AG04450 (cell line): ENCODE measurements around the gene IGDCC3. TPM values are rescaled to one million over a fixed set of nuclear protein-coding genes. Genes with fewer than 3 reads are reported as not detected.
"Not testable (repeated sequence)": the region's sequence is repeated elsewhere in the genome, so short reads cannot be mapped to it uniquely, and the experiment has no call there.

ENCODE experiments used
- CTCF ChIA-PET: fragments of 300-600, 350-600 bp; formaldehyde crosslinking; extraction: SDS; loops from one replicate; lab custom pipeline; 2022; ENCODE audit warnings: antibody characterized with exemption, inconsistent platforms; lab: Charles Lee
- POLR2A ChIA-PET: fragments of 350-600 bp; formaldehyde crosslinking; extraction: SDS; loops from one replicate; lab custom pipeline; 2021; ENCODE audit warnings: antibody characterized with exemption, inconsistent platforms; lab: Yijun Ruan, JAX
- DNase-seq: peaks from one replicate; pipeline ENCODE4 v3.0.0-alpha.2; 2011; ENCODE audit warnings: low read depth, low spot score
- H3K27ac ChIP-seq: one replicate; pipeline ENCODE4 v1.5.1; 2012; ENCODE audit warnings: low read depth, low read length, control low read depth
- H3K27me3 ChIP-seq: one replicate; pipeline ENCODE4 v1.6.0; 2012; ENCODE audit warnings: low read length; ENCODE audit not compliant: control insufficient read depth, insufficient read depth
- H3K4me3 ChIP-seq: 2 replicates; pipeline ENCODE4 v1.5.1; 2011; ENCODE audit warnings: mild to moderate bottlenecking, low read depth, low read length, control low read depth
- H3K9me3 ChIP-seq: 2 replicates; pipeline ENCODE4 v1.5.1; 2012; ENCODE audit warnings: low read length; ENCODE audit not compliant: control insufficient read depth, insufficient read depth
- CTCF ChIP-seq: IDR thresholded peaks from 2 replicates; pipeline ENCODE4 v1.5.1; 2011; ENCODE audit warnings: low read depth, low read length, control low read depth, inconsistent platforms
- polyA plus RNA-seq: library from polyadenylated mRNA; depleted of rRNA; stranded (reverse); fragments of >200 nt; gene quantifications from 2 replicates; pipeline ENCODE4 v1.2.3, GENCODE V29; 2011

IGDCC3 gene
- polyA plus RNA-seq, 1 experiment = 0.11 TPM

GRCh38 chr15:65355173-65355987 is 22.4 kb downstream of the IGDCC3 start:
- H3K9me3 ChIP-seq = peaks cover 3% of the 10 kb centered on the region; the same call in 1 of the 2 replicates
- DNase-seq = no peak
- ChIA-PET POLR2A (no interaction called here), CTCF (no interaction called here)
- peak overlapping the region; percentile 36 for H3K4me3 ChIP-seq
- H3K27ac ChIP-seq = no peak overlapping the region
- peaks cover 65% of the 10 kb centered on the region for H3K27me3 ChIP-seq
- TF ChIP-seq CTCF = no peak

GRCh38 chr15:65354835-65355172 is 23.0 kb downstream of the IGDCC3 start:
- ChIA-PET POLR2A (no interaction called here), CTCF (no interaction called here)
- Histone ChIP-seq H3K4me3 (no peak overlapping the region), H3K9me3 (peaks cover 3% of the 10 kb centered on the region; the same call in 1 of the 2 replicates), H3K27ac (no peak overlapping the region), H3K27me3 (peaks cover 66% of the 10 kb centered on the region)
- no peak for TF ChIP-seq CTCF
- no peak for DNase-seq

- H3K9me3 ChIP-seq, CTCF ChIA-PET, POLR2A ChIA-PET, H3K4me3 ChIP-seq, DNase-seq, H3K27ac ChIP-seq: not testable (repeated sequence)
- peaks cover 44% of the 10 kb centered on the region for H3K27me3 ChIP-seq
Measured at GRCh38 chr15:65351972-65352371, 25.8 kb downstream of the IGDCC3 start.

- Histone ChIP-seq H3K9me3 (peaks cover 3% of the 10 kb centered on the region; the same call in 1 of the 2 replicates), H3K27ac (no peak overlapping the region), H3K27me3 (peaks cover 26% of the 10 kb centered on the region), H3K4me3 (no peak overlapping the region)
- ChIA-PET CTCF (no interaction called here), POLR2A (interaction anchor here (0.6 kb wide), 1 partner anchor 164 kb away, joined by 4 read pairs; the partner anchor contains the start of gene CLPX)
- no peak for DNase-seq
- no peak for TF ChIP-seq CTCF
Measured at GRCh38 chr15:65349338-65349737, 28.5 kb downstream of the IGDCC3 start.

GRCh38 chr15:65347756-65348155 is 30.0 kb downstream of the IGDCC3 start:
- H3K9me3 ChIP-seq, H3K4me3 ChIP-seq, CTCF ChIA-PET, POLR2A ChIA-PET, H3K27ac ChIP-seq, DNase-seq: not testable (repeated sequence)
- peaks cover 18% of the 10 kb centered on the region for H3K27me3 ChIP-seq

- Histone ChIP-seq H3K27me3 (peaks cover 15% of the 10 kb centered on the region), H3K4me3 (no peak overlapping the region), H3K27ac (no peak overlapping the region), H3K9me3 (no peaks in the 10 kb centered on the region)
- ChIA-PET CTCF (no interaction called here), POLR2A (no interaction called here)
- no peak for TF ChIP-seq CTCF
- DNase-seq = no peak
Measured at GRCh38 chr15:65346856-65347598, 30.8 kb downstream of the IGDCC3 start.
